H1 (cell line): ENCODE results near the gene SPATA13. TPM values are rescaled to one million over a fixed set of nuclear protein-coding genes. Genes with fewer than 3 reads are reported as not detected.

ENCODE experiments used
- RAD21 ChIP-seq, 2 experiments: IDR thresholded peaks in 1 of 2; conservative IDR thresholded peaks in 1 of 2; 2 replicates each; pipeline ENCODE4 v1.6.1; 2011; ENCODE audit warnings: low read depth in 2 of 2, low read length in 2 of 2, improper control_type of control experiment in 1 of 2, inconsistent platforms in 1 of 2, mild to moderate bottlenecking in 1 of 2, moderate library complexity in 1 of 2
- polyA plus RNA-seq, 7 experiments: library from polyadenylated mRNA; depleted of rRNA in 3 of 7; stranded (reverse) in 5 of 7; unstranded in 2 of 7; fragments of >200 nt in 5 of 7; fragments of 200-250 nt in 2 of 7; gene quantifications; 1 replicate in 5 of 7; 2 replicates in 1 of 7; 4 replicates in 1 of 7; pipeline versions ENCODE4 v1.2.1 to v1.2.3, GENCODE V29; 2011 to 2013; ENCODE audit warnings: missing spikeins in 2 of 7, mixed read lengths in 2 of 7
- total RNA-seq: library from RNA; stranded (reverse); fragmentation: NEBNext Ultra II Directional; extraction: Animal tissue kit (Norgen Biotek cat#: 25700); gene quantifications from 2 replicates; pipeline ENCODE4 v1.2.1, GENCODE V29; 2021
- TF ChIP-seq, protein P1 (sequence below): IDR thresholded peaks from 2 replicates; pipeline ENCODE4 v1.6.1; 2012; ENCODE audit warnings: inconsistent platforms

Gene SPATA13
- total and polyA plus RNA-seq, 2 of the 8 experiments (the other 6 are each of a cell fraction or from before 2014, with no cell fraction given): 12.6 to 30.9 TPM

DNA sequence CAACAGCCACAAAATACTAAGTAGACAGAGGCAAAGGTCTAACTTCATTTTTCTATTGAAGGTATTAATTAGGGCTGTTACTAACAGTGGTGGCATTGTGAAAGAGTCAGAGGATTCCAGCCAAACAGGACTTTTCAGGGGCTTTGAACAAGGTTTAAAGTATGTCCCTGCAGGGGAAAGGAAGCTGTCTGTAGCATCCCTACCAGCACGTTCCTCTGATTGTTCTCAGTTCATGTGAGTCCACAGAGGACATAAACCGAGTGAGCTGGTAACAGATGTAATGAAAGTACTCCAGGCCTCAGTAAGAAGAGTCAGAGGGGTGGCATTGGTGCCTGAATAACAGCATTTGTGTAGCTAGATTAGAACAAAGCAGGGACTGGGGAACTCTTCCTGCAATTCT, 15.3 kb upstream of the SPATA13 start (continued):
- TF ChIP-seq RAD21 (IDR thresholded peaks at IDR 0.05 in 1 of 2, conservative IDR thresholded peaks at IDR 0.05 in 1 of 2; ENCODE audit: low read depth in 2 of 2, low read length in 2 of 2): no peak
- TF ChIP-seq, protein P1, sequence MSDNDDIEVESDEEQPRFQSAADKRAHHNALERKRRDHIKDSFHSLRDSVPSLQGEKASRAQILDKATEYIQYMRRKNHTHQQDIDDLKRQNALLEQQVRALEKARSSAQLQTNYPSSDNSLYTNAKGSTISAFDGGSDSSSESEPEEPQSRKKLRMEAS: no peak
